T-helper 17 cell (primary cell): ENCODE data around the gene AGR2. TPM values are rescaled to one million over a fixed set of nuclear protein-coding genes. Genes with fewer than 3 reads are reported as not detected.

ENCODE experiments used
- total RNA-seq, 4 donors: library from RNA in 2 of 4; stranded (reverse) in 2 of 4; gene quantifications; one replicate each; pipeline ENCODE4 v1.2.3 and lab custom pipeline; 2022 to 2026

Gene AGR2
- total RNA-seq, 2 donors from 2014 or later, result not detected

Other genes with a start within 250 kb of the AGR2 start
- gene ANKMY2, start 159.2 kb downstream of the AGR2 start, total RNA-seq, result 1 to 10 TPM; 6.8 to 6.9 TPM
- gene BZW2, start 158.8 kb downstream of the AGR2 start, total RNA-seq, result 10 to 100 TPM; 24.0 to 29.4 TPM
- gene TSPAN13, start 51.2 kb downstream of the AGR2 start, total RNA-seq, result 1 to 10 TPM in 1 of 2 donors, under 1 TPM in 1; 0.42 to 1.4 TPM
- not detected for gene AGR3, start 77.0 kb upstream of the AGR2 start, total RNA-seq